CD4-positive, alpha-beta T cell (primary cell): Measurements from ENCODE around the gene FMNL3. TPM values are rescaled to one million over a fixed set of nuclear protein-coding genes. Genes with fewer than 3 reads are reported as not detected.
A peak's percentile ranks its signal among the peaks of the same experiment; 100 is the strongest.

Source experiments
- ATAC-seq: fragments of 200-7000 bp; cut with Tn5 transposase; one replicate; pipeline ENCODE4 v1.10.0; 2022; ENCODE audit warnings: mild to moderate bottlenecking; ENCODE audit not compliant: poor library complexity
- CTCF ChIA-PET: fragments of 350-600 bp; sonication (Branson Sonifier 250); formaldehyde crosslinking; loops from one replicate; lab custom pipeline; 2021; ENCODE audit warnings: antibody characterized with exemption, inconsistent platforms; lab: Charles Lee
- POLR2A ChIA-PET: fragments of 350-600 bp; sonication (Branson Sonifier 250); formaldehyde crosslinking; loops from one replicate; lab custom pipeline; 2021; ENCODE audit warnings: antibody characterized with exemption, inconsistent platforms; lab: Charles Lee
- DNase-seq, 14 experiments: peaks; one replicate each; pipeline ENCODE4 v3.0.0-alpha.2; 2013 to 2020; ENCODE audit warnings: mixed read lengths in 2 of 14
- H3K27ac ChIP-seq, 2 donors: one replicate each; pipeline versions ENCODE4 v1.5.1 to v1.7.0; 2013; ENCODE audit warnings: low read length in 2 of 2, low read depth in 1 of 2, mild to moderate bottlenecking in 1 of 2
- H3K27me3 ChIP-seq, 2 experiments: 1 replicate in 1 of 2; 2 replicates in 1 of 2; pipeline versions ENCODE4 v1.6.1 to v1.7.0; 2013; ENCODE audit warnings: low read length in 2 of 2, control low read depth in 1 of 2, mild to moderate bottlenecking in 1 of 2, moderate library complexity in 1 of 2; ENCODE audit not compliant: insufficient read depth in 2 of 2, control insufficient read depth in 1 of 2
- H3K36me3 ChIP-seq: one replicate; pipeline ENCODE4 v1.6.1; 2013; ENCODE audit warnings: low read length, control low read depth; ENCODE audit not compliant: insufficient read depth
- H3K4me1 ChIP-seq: one replicate; pipeline ENCODE4 v1.6.1; 2013; ENCODE audit warnings: low read length, control low read depth; ENCODE audit not compliant: insufficient read depth
- H3K4me3 ChIP-seq: one replicate; pipeline ENCODE4 v1.5.1; 2013; ENCODE audit warnings: mild to moderate bottlenecking, low read length, moderate library complexity
- H3K9me3 ChIP-seq, 2 experiments: 1 replicate in 1 of 2; 2 replicates in 1 of 2; pipeline versions ENCODE4 v1.6.1 to v1.7.0; 2013; ENCODE audit warnings: low read length in 2 of 2, mild to moderate bottlenecking in 2 of 2, control low read depth in 1 of 2, moderate library complexity in 1 of 2; ENCODE audit not compliant: control insufficient read depth in 1 of 2, insufficient read depth in 1 of 2
- H3K27ac Mint-ChIP-seq: one replicate; pipeline ENCODE4 v1.8.0; 2020; ENCODE audit warnings: mixed read lengths
- H3K27me3 Mint-ChIP-seq: one replicate; pipeline ENCODE4 v1.8.0; 2021; ENCODE audit warnings: mixed read lengths
- H3K36me3 Mint-ChIP-seq: one replicate; pipeline ENCODE4 v1.8.0; 2021; ENCODE audit warnings: low read depth, mixed read lengths
- H3K4me1 Mint-ChIP-seq: one replicate; pipeline ENCODE4 v1.8.0; 2021; ENCODE audit warnings: low read depth, mixed read lengths
- H3K4me3 Mint-ChIP-seq: one replicate; pipeline ENCODE4 v1.8.0; 2020; ENCODE audit warnings: mild to moderate bottlenecking, mixed read lengths
- H3K9me3 Mint-ChIP-seq: one replicate; pipeline ENCODE4 v1.8.0; 2020; ENCODE audit warnings: mixed read lengths
- CTCF ChIP-seq: fragments of 200-600 bp; IDR thresholded peaks from one replicate; pipeline ENCODE4 v1.8.0; 2022; ENCODE audit warnings: antibody characterized with exemption, mild to moderate bottlenecking
- intact Hi-C, 2 experiments: fragments of 100-400 bp; cut with DNase I in 1 of 2; cut with micrococcal nuclease in 1 of 2; formaldehyde crosslinking; loops; one replicate each; pipeline versions ENCODE4 v1.15.1 to v1.9.0; 2023 to 2025; cut with DNase I, micrococcal nuclease
- total RNA-seq, 174 experiments: library from RNA in 2 of 174; stranded (reverse) in 2 of 174; gene quantifications; one replicate each; pipeline ENCODE4 v1.2.3 and lab custom pipeline; 2021 to 2026

Gene FMNL3
- total RNA-seq, 2 experiments from 2014 or later, result 33.3 to 34.8 TPM

GRCh38 chr12:49652921-49653520 is 54.2 kb downstream of the FMNL3 start:
- peaks cover 42% of the 10 kb centered on the region for H3K4me1 ChIP-seq
- H3K4me1 Mint-ChIP-seq, result peaks cover 56% of the 10 kb centered on the region
- ATAC-seq, result no peak
- H3K9me3 Mint-ChIP-seq, result no peaks in the 10 kb centered on the region
- intact Hi-C loops, result no loop called here
- DNase-seq, result no peak
- H3K27ac Mint-ChIP-seq, result peak overlapping the region; percentile 53
- no peaks in the 10 kb centered on the region for H3K9me3 ChIP-seq
- H3K36me3 Mint-ChIP-seq, result peaks cover 100% of the 10 kb centered on the region
- H3K27ac ChIP-seq, result no peak overlapping the region
- H3K27me3 Mint-ChIP-seq, result no peaks in the 10 kb centered on the region
- TF ChIP-seq CTCF, result no peak
- H3K4me3 ChIP-seq, result no peak overlapping the region
- H3K36me3 ChIP-seq, result peaks cover 82% of the 10 kb centered on the region
- POLR2A ChIA-PET, result interaction anchor here (1.1 to 2.2 kb wide), 3 partner anchors 10 to 88 kb away, joined by 4 to 6 read pairs (median 6); partner anchors contain the start of gene TMBIM6
- H3K27me3 ChIP-seq, result no peaks in the 10 kb centered on the region
- CTCF ChIA-PET, result interaction anchor here (2.0 kb wide), 1 partner anchor 54 kb away, joined by 6 read pairs; the partner anchor contains the start of gene FMNL3
- no peak overlapping the region for H3K4me3 Mint-ChIP-seq

- peaks cover 47% of the 10 kb centered on the region for H3K4me1 Mint-ChIP-seq
- H3K4me3 Mint-ChIP-seq, result no peak overlapping the region
- no peaks in the 10 kb centered on the region for H3K27me3 Mint-ChIP-seq
- H3K9me3 Mint-ChIP-seq, result no peaks in the 10 kb centered on the region
- Histone ChIP-seq H3K27ac (no peak overlapping the region), H3K4me3 (no peak overlapping the region), H3K4me1 (peaks cover 31% of the 10 kb centered on the region), H3K36me3 (peaks cover 83% of the 10 kb centered on the region), H3K9me3 (no peaks in the 10 kb centered on the region), H3K27me3 (no peaks in the 10 kb centered on the region)
- peaks cover 100% of the 10 kb centered on the region for H3K36me3 Mint-ChIP-seq
- ChIA-PET CTCF (no interaction called here), POLR2A (interaction anchor here (1.6 kb wide), 1 partner anchor 11 kb away, joined by 6 read pairs; no protein-coding TSS in a partner anchor)
- peak overlapping the region; percentile 30 for H3K27ac Mint-ChIP-seq
- no peak for ATAC-seq
- TF ChIP-seq CTCF, result no peak
- DNase-seq, result no peak
- intact Hi-C loops, result no loop called here
Measured at GRCh38 chr12:49651855-49652254, 55.4 kb downstream of the FMNL3 start.

GRCh38 chr12:49649892-49650291 is 57.3 kb downstream of the FMNL3 start:
- H3K4me1 Mint-ChIP-seq, result peaks cover 45% of the 10 kb centered on the region
- intact Hi-C loops, result loop anchor here in 1 of 2 experiments (5.0 kb wide), 1 partner anchor 187 kb away; no protein-coding TSS in a partner anchor
- Histone ChIP-seq H3K27ac (peak overlapping the region in 1 of 2 donors; percentile 16), H3K4me1 (peaks cover 26% of the 10 kb centered on the region), H3K27me3 (no peaks in the 10 kb centered on the region), H3K9me3 (no peaks in the 10 kb centered on the region), H3K4me3 (no peak overlapping the region), H3K36me3 (peaks cover 76% of the 10 kb centered on the region)
- DNase-seq (no peak), ATAC-seq (no peak)
- no peak overlapping the region for H3K4me3 Mint-ChIP-seq
- no peaks in the 10 kb centered on the region for H3K27me3 Mint-ChIP-seq
- CTCF ChIA-PET, result no interaction called here
- H3K9me3 Mint-ChIP-seq, result no peaks in the 10 kb centered on the region
- peak overlapping the region; percentile 42 for H3K27ac Mint-ChIP-seq
- POLR2A ChIA-PET, result interaction anchor here (1.1 to 3.3 kb wide), 2 partner anchors 12 to 91 kb away, joined by 3 to 11 read pairs; partner anchors contain the start of gene TMBIM6
- no peak for TF ChIP-seq CTCF
- H3K36me3 Mint-ChIP-seq, result peaks cover 96% of the 10 kb centered on the region
